DLD1 (cell line): ENCODE results near the gene IQCM.

Source experiments
- in situ Hi-C: cut with HindIII; loops from 2 replicates; pipeline ENCODE4 v1.10.0; 2017; ENCODE audit warnings: low sequenced_read_pairs

The IQCM gene

GRCh38 chr4:149781150-149781549 is 34.5 kb downstream of the IQCM start:
- in situ Hi-C loops: no loop called here

- in situ Hi-C loops: no loop called here
These were observed 47.2 kb downstream of the IQCM start for GRCh38 chr4:149768477-149768876.

GRCh38 chr4:149766135-149766534 is 49.5 kb downstream of the IQCM start:
- in situ Hi-C loops: no loop called here

- in situ Hi-C loops: no loop called here
These were observed 50.0 kb downstream of the IQCM start for GRCh38 chr4:149765630-149766029.

GRCh38 chr4:149755969-149756368 is 59.7 kb downstream of the IQCM start:
- in situ Hi-C loops: no loop called here

GRCh38 chr4:149754526-149754925 is 61.1 kb downstream of the IQCM start:
- in situ Hi-C loops: no loop called here

GRCh38 chr4:149752729-149753128 is 62.9 kb downstream of the IQCM start:
- in situ Hi-C loops: no loop called here

GRCh38 chr4:149751174-149751573 is 64.5 kb downstream of the IQCM start:
- in situ Hi-C loops: no loop called here

GRCh38 chr4:149749784-149750183 is 65.9 kb downstream of the IQCM start:
- in situ Hi-C loops: no loop called here

GRCh38 chr4:149747646-149748045 is 68.0 kb downstream of the IQCM start:
- in situ Hi-C loops: no loop called here

- in situ Hi-C loops: no loop called here
These were observed 69.4 kb downstream of the IQCM start for GRCh38 chr4:149746276-149746675.

- in situ Hi-C loops: no loop called here
These were observed 74.3 kb downstream of the IQCM start for GRCh38 chr4:149741186-149741831.

- in situ Hi-C loops: no loop called here
These were observed 77.5 kb downstream of the IQCM start for GRCh38 chr4:149738156-149738555.

- in situ Hi-C loops: no loop called here
These were observed 79.8 kb downstream of the IQCM start for GRCh38 chr4:149735796-149736195.

- in situ Hi-C loops: no loop called here
These were observed 87.2 kb downstream of the IQCM start for GRCh38 chr4:149728444-149728843.

- in situ Hi-C loops: no loop called here
These were observed 88.0 kb downstream of the IQCM start for GRCh38 chr4:149727663-149728062.

- in situ Hi-C loops: no loop called here
These were observed 92.6 kb downstream of the IQCM start for GRCh38 chr4:149723065-149723464.

- in situ Hi-C loops: no loop called here
These were observed 95.8 kb downstream of the IQCM start for GRCh38 chr4:149719806-149720205.

- in situ Hi-C loops: no loop called here
These were observed 96.3 kb downstream of the IQCM start for GRCh38 chr4:149719357-149719756.

- in situ Hi-C loops: no loop called here
These were observed 97.1 kb downstream of the IQCM start for GRCh38 chr4:149718500-149718899.

- in situ Hi-C loops: no loop called here
These were observed 98.9 kb downstream of the IQCM start for GRCh38 chr4:149716728-149717127.

- in situ Hi-C loops: no loop called here
These were observed 99.6 kb downstream of the IQCM start for GRCh38 chr4:149715822-149716585.

GRCh38 chr4:149713031-149713430 is 102.6 kb downstream of the IQCM start:
- in situ Hi-C loops: no loop called here
